ENCODE measurements around the gene KHDC4.

KHDC4 gene

GRCh38 chr1:155920717-155921116 is 13.5 kb downstream of the KHDC4 start:
- H2AFZ ChIP-seq (ENCODE audit: low read length), result no peak overlapping the region
- H3K27me3 ChIP-seq (ENCODE audit: insufficient read depth, low read length, poor library complexity, severe bottlenecking), result no peaks in the 10 kb centered on the region
- H3K9ac ChIP-seq (ENCODE audit: low read depth, low read length, poor library complexity, severe bottlenecking), result no peak overlapping the region
- peaks cover 27% of the 10 kb centered on the region for H3K79me2 ChIP-seq (ENCODE audit: insufficient read depth, low read length)
- peaks cover 26% of the 10 kb centered on the region for H4K20me1 ChIP-seq (ENCODE audit: insufficient read depth, low read length, poor library complexity, severe bottlenecking)
- no peak overlapping the region for H3K4me3 ChIP-seq (ENCODE audit: low read length, poor library complexity, severe bottlenecking)
- no peaks in the 10 kb centered on the region for H3K4me1 ChIP-seq (ENCODE audit: insufficient read depth, low read length, poor library complexity, severe bottlenecking)
- no peak overlapping the region for H3K4me2 ChIP-seq (ENCODE audit: low read depth, low read length, poor library complexity, severe bottlenecking)
- no peak for TF ChIP-seq EZH2phosphoT487 (IDR thresholded peaks at IDR 0.05; ENCODE audit: borderline replicate concordance)
- TF ChIP-seq, protein P1, sequence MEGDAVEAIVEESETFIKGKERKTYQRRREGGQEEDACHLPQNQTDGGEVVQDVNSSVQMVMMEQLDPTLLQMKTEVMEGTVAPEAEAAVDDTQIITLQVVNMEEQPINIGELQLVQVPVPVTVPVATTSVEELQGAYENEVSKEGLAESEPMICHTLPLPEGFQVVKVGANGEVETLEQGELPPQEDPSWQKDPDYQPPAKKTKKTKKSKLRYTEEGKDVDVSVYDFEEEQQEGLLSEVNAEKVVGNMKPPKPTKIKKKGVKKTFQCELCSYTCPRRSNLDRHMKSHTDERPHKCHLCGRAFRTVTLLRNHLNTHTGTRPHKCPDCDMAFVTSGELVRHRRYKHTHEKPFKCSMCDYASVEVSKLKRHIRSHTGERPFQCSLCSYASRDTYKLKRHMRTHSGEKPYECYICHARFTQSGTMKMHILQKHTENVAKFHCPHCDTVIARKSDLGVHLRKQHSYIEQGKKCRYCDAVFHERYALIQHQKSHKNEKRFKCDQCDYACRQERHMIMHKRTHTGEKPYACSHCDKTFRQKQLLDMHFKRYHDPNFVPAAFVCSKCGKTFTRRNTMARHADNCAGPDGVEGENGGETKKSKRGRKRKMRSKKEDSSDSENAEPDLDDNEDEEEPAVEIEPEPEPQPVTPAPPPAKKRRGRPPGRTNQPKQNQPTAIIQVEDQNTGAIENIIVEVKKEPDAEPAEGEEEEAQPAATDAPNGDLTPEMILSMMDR (conservative IDR thresholded peaks at IDR 0.05; ENCODE audit: low read length), result no peak
- no peaks in the 10 kb centered on the region for H3K9me2 ChIP-seq (replicated peaks; ENCODE audit: low read depth, low read length)
- H3F3A ChIP-seq (ENCODE audit: low read depth), result 0 out of 2 replicates have a peak, but pooled peaks cover 3% of the 10 kb centered on the region
- peaks cover 85% of the 10 kb centered on the region for H3K36me3 ChIP-seq (ENCODE audit: insufficient read depth, low read length)
- no peaks in the 10 kb centered on the region for H3K9me3 ChIP-seq (ENCODE audit: insufficient read depth, low read depth, low read length)

DNA sequence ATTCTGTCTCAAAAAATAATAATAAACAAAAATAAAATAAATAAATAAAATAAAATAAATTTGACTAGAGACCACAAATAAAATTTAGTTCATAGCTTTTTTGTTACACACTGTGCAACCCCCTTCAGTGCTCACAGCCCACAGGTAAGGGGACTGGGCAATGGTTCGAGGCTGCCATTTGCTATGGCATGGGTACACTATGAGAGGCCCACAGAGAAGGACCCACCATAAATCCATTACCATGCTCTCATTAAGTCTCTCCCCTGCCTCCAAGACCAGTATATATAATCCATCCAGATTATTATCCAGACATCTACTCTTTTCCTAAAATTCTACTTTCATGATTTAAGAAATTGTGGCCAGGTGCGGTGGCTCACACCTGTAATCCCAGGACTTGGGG is 14.4 kb downstream of the KHDC4 start:
- Histone ChIP-seq H3K79me2 (ENCODE audit: insufficient read depth, low read length) (peaks cover 22% of the 10 kb centered on the region), H3K9me2 (replicated peaks; ENCODE audit: low read depth, low read length) (no peaks in the 10 kb centered on the region), H2AFZ (ENCODE audit: low read length) (no peak overlapping the region), H3K27me3 (ENCODE audit: insufficient read depth, low read length, poor library complexity, severe bottlenecking) (no peaks in the 10 kb centered on the region), H3K9me3 (ENCODE audit: insufficient read depth, low read depth, low read length) (no peaks in the 10 kb centered on the region), H3K9ac (ENCODE audit: low read depth, low read length, poor library complexity, severe bottlenecking) (no peak overlapping the region), H3K4me3 (ENCODE audit: low read length, poor library complexity, severe bottlenecking) (no peak overlapping the region), H3K4me1 (ENCODE audit: insufficient read depth, low read length, poor library complexity, severe bottlenecking) (no peaks in the 10 kb centered on the region), H3K36me3 (ENCODE audit: insufficient read depth, low read length) (peaks cover 87% of the 10 kb centered on the region), H4K20me1 (ENCODE audit: insufficient read depth, low read length, poor library complexity, severe bottlenecking) (peaks cover 22% of the 10 kb centered on the region), H3K4me2 (ENCODE audit: low read depth, low read length, poor library complexity, severe bottlenecking) (no peak overlapping the region), H3F3A (ENCODE audit: low read depth) (0 out of 2 replicates have a peak, but pooled peaks cover 3% of the 10 kb centered on the region)
- TF ChIP-seq, protein P1 (conservative IDR thresholded peaks at IDR 0.05; ENCODE audit: low read length), result no peak
- no peak for TF ChIP-seq EZH2phosphoT487 (IDR thresholded peaks at IDR 0.05; ENCODE audit: borderline replicate concordance)

DNA sequence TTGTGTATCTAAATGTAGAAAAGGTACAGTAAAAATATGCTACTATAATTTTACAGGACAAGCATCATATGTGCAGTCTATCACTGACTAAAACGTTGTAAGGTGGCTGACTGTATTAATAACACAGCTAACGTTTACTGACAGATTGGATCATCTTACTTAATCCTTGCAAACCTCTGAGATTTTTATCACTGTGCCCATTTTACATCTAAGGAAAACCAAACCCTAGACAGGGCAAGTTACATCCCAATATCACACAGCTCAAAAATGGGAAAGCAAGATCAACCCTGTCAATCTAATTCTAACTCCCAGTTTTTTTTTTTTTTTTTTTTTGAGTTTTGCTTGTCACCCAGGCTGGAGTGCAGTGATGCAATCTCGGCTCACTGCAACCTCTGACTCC is 15.6 kb downstream of the KHDC4 start:
- no peaks in the 10 kb centered on the region for H3K27me3 ChIP-seq (ENCODE audit: insufficient read depth, low read length, poor library complexity, severe bottlenecking)
- no peak overlapping the region for H3K9ac ChIP-seq (ENCODE audit: low read depth, low read length, poor library complexity, severe bottlenecking)
- H3K9me3 ChIP-seq (ENCODE audit: insufficient read depth, low read depth, low read length), result no peaks in the 10 kb centered on the region
- peaks cover 3% of the 10 kb centered on the region; the same call in 1 of the 2 replicates for H3F3A ChIP-seq (ENCODE audit: low read depth)
- H3K9me2 ChIP-seq (replicated peaks; ENCODE audit: low read depth, low read length), result no peaks in the 10 kb centered on the region
- peaks cover 22% of the 10 kb centered on the region for H3K79me2 ChIP-seq (ENCODE audit: insufficient read depth, low read length)
- H2AFZ ChIP-seq (ENCODE audit: low read length), result no peak overlapping the region
- peaks cover 19% of the 10 kb centered on the region for H4K20me1 ChIP-seq (ENCODE audit: insufficient read depth, low read length, poor library complexity, severe bottlenecking)
- peaks cover 88% of the 10 kb centered on the region for H3K36me3 ChIP-seq (ENCODE audit: insufficient read depth, low read length)
- no peak for TF ChIP-seq EZH2phosphoT487 (IDR thresholded peaks at IDR 0.05; ENCODE audit: borderline replicate concordance)
- TF ChIP-seq, protein P1 (conservative IDR thresholded peaks at IDR 0.05; ENCODE audit: low read length), result no peak
- no peaks in the 10 kb centered on the region for H3K4me1 ChIP-seq (ENCODE audit: insufficient read depth, low read length, poor library complexity, severe bottlenecking)
- no peak overlapping the region for H3K4me3 ChIP-seq (ENCODE audit: low read length, poor library complexity, severe bottlenecking)
- H3K4me2 ChIP-seq (ENCODE audit: low read depth, low read length, poor library complexity, severe bottlenecking), result no peak overlapping the region
